ENCODE data around the gene ARL5A.
A peak's percentile ranks its signal among the peaks of the same experiment; 100 is the strongest.

ARL5A gene

GRCh38 chr2:151766437-151767153 lies 61.6 kb downstream of the ARL5A start:
- peak; percentile 11 to 30 for DNase-seq (ENCODE audit: low read depth in 2 of 2)

DNA sequence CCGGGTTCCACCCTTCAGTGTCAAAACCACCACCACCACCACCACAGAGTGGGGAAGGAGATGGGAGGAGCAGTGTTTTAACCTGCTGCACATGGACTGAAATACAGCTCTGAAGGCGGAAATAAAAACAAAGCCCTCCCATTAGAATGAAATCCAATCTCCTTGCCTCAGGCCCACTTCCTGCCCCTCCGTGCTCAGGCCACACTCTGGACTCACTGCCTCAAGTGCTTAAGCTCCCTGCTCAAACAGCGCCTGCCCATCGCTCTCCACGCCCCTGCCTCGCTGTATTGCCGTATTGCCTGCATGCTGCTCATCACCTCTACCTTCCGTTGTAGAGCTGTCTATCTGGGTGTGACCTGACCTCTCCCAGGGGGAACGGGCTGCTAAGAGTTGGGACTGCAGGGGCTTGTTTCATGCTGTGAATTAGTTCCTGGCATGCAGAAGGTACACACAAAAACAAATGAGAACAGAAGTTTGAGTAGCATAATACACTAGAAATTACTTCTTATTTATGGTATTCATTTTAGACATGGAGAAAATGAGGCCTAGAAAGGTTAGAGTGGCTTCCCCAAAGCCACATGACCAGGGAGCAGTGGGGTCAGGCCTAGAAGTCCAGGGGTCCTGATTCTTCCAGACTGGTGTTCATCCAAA lies 62.3 kb downstream of the ARL5A start:
- no peak for DNase-seq (ENCODE audit: low read depth in 2 of 2)

- DNase-seq (ENCODE audit: low read depth in 2 of 2): no peak
These were observed 65.5 kb downstream of the ARL5A start for GRCh38 chr2:151762694-151763093.

DNA sequence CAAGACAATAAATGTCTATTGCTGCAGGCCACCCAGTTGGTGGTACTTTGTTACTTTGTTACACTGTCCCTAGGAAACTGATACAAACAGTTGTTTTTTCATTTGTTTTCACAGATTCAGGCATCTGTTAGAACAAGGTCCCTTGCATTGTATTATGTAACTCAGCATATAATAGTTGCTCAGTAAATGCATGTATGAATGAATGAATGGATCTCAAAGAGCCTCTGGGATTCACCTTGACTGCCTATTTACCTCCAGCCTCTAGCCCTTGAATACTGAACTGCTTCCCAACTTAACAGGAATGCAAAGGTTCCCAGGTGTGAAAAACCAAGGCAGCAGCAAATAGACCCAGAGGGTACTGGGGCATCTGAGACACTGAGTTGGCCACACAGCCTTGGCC lies 66.5 kb downstream of the ARL5A start:
- no peak for DNase-seq (ENCODE audit: low read depth in 2 of 2)

DNA sequence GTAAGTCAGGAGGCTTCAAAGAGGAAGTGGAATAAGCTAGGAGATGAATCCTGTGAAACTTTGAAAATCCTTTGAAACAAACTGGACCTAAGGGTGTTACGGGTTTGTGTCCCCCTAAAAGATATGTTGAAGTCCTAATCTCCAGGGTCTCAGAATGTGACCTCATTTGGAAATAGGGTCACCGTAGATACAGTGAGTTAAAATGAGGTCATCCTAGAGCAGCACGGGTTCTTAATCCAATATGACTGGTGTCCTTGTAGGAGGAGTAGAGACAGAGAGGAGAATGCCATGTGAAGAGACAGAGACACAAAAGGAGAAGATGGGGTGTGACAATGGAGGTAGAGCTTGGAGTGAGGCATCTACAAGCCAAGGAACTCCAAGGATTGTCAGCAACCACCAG lies 67.0 kb downstream of the ARL5A start:
- no peak for DNase-seq (ENCODE audit: low read depth in 2 of 2)

- DNase-seq (ENCODE audit: low read depth in 2 of 2): no peak
These were observed 68.0 kb downstream of the ARL5A start for GRCh38 chr2:151760139-151760650.

GRCh38 chr2:151758744-151759143 lies 69.5 kb downstream of the ARL5A start:
- DNase-seq (ENCODE audit: low read depth in 2 of 2): no peak

- no peak for DNase-seq (ENCODE audit: low read depth in 2 of 2)
These were observed 70.4 kb downstream of the ARL5A start for GRCh38 chr2:151757861-151758260.

- no peak for DNase-seq (ENCODE audit: low read depth in 2 of 2)
These were observed 71.4 kb downstream of the ARL5A start for GRCh38 chr2:151756820-151757219.

- no peak for DNase-seq (ENCODE audit: low read depth in 2 of 2)
These were observed 73.8 kb downstream of the ARL5A start for GRCh38 chr2:151754253-151754897.

GRCh38 chr2:151753540-151753939 lies 74.7 kb downstream of the ARL5A start:
- no peak for DNase-seq (ENCODE audit: low read depth in 2 of 2)
